IMR-90 (cell line): ENCODE results near the gene PISD. TPM values are rescaled to one million over a fixed set of nuclear protein-coding genes. Genes with fewer than 3 reads are reported as not detected.

Source experiments
- ATAC-seq: fragments of 200-7000 bp; cut with Tn5 transposase; 2 replicates; pipeline ENCODE4 v1.9.1; 2020; ENCODE audit warnings: low read depth, mild to moderate bottlenecking, moderate library complexity
- BruUV-seq: library from RNA; stranded (reverse); fragments of 400-500 nt; replicated peaks from 2 replicates; lab custom pipeline; 2021; lab: Mats Ljungman, UMichigan
- CTCF ChIA-PET: fragments of 300-600 bp; formaldehyde crosslinking; extraction: SDS; loops from one replicate; lab custom pipeline; 2021; ENCODE audit warnings: antibody characterized with exemption; lab: Yijun Ruan, JAX
- POLR2A ChIA-PET: fragments of 300-600 bp; sonication (Branson Sonifier 250); formaldehyde crosslinking; loops from one replicate; lab custom pipeline; 2022; ENCODE audit warnings: antibody characterized with exemption; ENCODE audit not compliant: unreplicated experiment; lab: Charles Lee
- DNase-seq: peaks from one replicate; pipeline ENCODE4 v3.0.0; 2013
- H2AFZ ChIP-seq: replicated peaks from 2 replicates; pipeline ENCODE3; 2013; ENCODE audit warnings: low read length, mild to moderate bottlenecking; ENCODE audit not compliant: poor library complexity
- H2AK5ac ChIP-seq: 2 replicates; pipeline ENCODE4 v1.6.1; 2013; ENCODE audit warnings: low read depth, low read length, inconsistent platforms
- H2AK9ac ChIP-seq: replicated peaks from 2 replicates; pipeline ENCODE3; 2013; ENCODE audit warnings: mild to moderate bottlenecking, low read depth, low read length, moderate library complexity; ENCODE audit not compliant: poor library complexity
- H2BK120ac ChIP-seq: 2 replicates; pipeline ENCODE4 v1.6.1; 2013; ENCODE audit warnings: low read depth, low read length, inconsistent platforms
- H2BK15ac ChIP-seq: 3 replicates; pipeline ENCODE4 v1.6.1; 2013; ENCODE audit warnings: low read depth, low read length, inconsistent platforms
- H2BK20ac ChIP-seq: 2 replicates; pipeline ENCODE4 v1.6.1; 2013; ENCODE audit warnings: low read depth, mild to moderate bottlenecking, inconsistent platforms, low read length, moderate library complexity
- H2BK5ac ChIP-seq: 2 replicates; pipeline ENCODE4 v1.6.1; 2013; ENCODE audit warnings: mild to moderate bottlenecking, low read depth, low read length, inconsistent platforms; ENCODE audit not compliant: poor library complexity, severe bottlenecking
- H3K14ac ChIP-seq: replicated peaks from 2 replicates; pipeline ENCODE4 v1.6.1; 2013; ENCODE audit warnings: low read depth, low read length, inconsistent platforms
- H3K18ac ChIP-seq: 2 replicates; pipeline ENCODE4 v1.6.1; 2013; ENCODE audit warnings: low read depth, low read length, control low read depth
- H3K23ac ChIP-seq: 2 replicates; pipeline ENCODE4 v1.6.1; 2013; ENCODE audit warnings: low read depth, low read length, inconsistent platforms
- H3K27ac ChIP-seq: 2 replicates; pipeline ENCODE4 v1.5.1; 2013; ENCODE audit warnings: mild to moderate bottlenecking, control low read depth, low read length; ENCODE audit not compliant: insufficient read depth
- H3K27me3 ChIP-seq: 2 replicates; pipeline ENCODE4 v1.6.1; 2013; ENCODE audit warnings: low read length; ENCODE audit not compliant: control insufficient read depth, insufficient read depth
- H3K36me3 ChIP-seq: 2 replicates; pipeline ENCODE4 v1.6.1; 2013; ENCODE audit warnings: low read length, mixed read lengths; ENCODE audit not compliant: control insufficient read depth, insufficient read depth
- H3K4ac ChIP-seq: 2 replicates; pipeline ENCODE4 v1.6.1; 2013; ENCODE audit warnings: low read depth, low read length, inconsistent platforms
- H3K4me1 ChIP-seq: 2 replicates; pipeline ENCODE4 v1.6.1; 2013; ENCODE audit warnings: low read length, mixed read lengths; ENCODE audit not compliant: control insufficient read depth, insufficient read depth
- H3K4me2 ChIP-seq: 2 replicates; pipeline ENCODE4 v1.6.1; 2013; ENCODE audit warnings: low read depth, mild to moderate bottlenecking, control low read depth, low read length, moderate library complexity
- H3K4me3 ChIP-seq: 2 replicates; pipeline ENCODE4 v1.5.1; 2013; ENCODE audit warnings: low read depth, mild to moderate bottlenecking, control low read depth, low read length, moderate library complexity; ENCODE audit not compliant: insufficient read depth
- H3K56ac ChIP-seq: 2 replicates; pipeline ENCODE4 v1.6.1; 2013; ENCODE audit warnings: low read length, inconsistent platforms; ENCODE audit not compliant: insufficient read depth; ENCODE audit errors: extremely low read depth
- H3K79me1 ChIP-seq, 2 experiments: 2 replicates each; pipeline ENCODE4 v1.6.1; 2013; ENCODE audit warnings: low read length in 2 of 2, inconsistent platforms in 1 of 2, low read depth in 1 of 2
- H3K9ac ChIP-seq: 2 replicates; pipeline ENCODE4 v1.6.1; 2013; ENCODE audit warnings: low read depth, low read length, control low read depth
- H3K9me1 ChIP-seq: 2 replicates; pipeline ENCODE4 v1.6.1; 2013; ENCODE audit warnings: low read length, inconsistent platforms; ENCODE audit not compliant: insufficient read depth
- H3K9me3 ChIP-seq: 2 replicates; pipeline ENCODE4 v1.6.1; 2013; ENCODE audit warnings: low read length; ENCODE audit not compliant: control insufficient read depth, insufficient read depth
- H4K20me1 ChIP-seq: 2 replicates; pipeline ENCODE4 v1.6.1; 2013; ENCODE audit warnings: low read length, inconsistent platforms; ENCODE audit not compliant: insufficient read depth
- H4K5ac ChIP-seq: 2 replicates; pipeline ENCODE4 v1.6.1; 2013; ENCODE audit warnings: mild to moderate bottlenecking, low read depth, low read length, control low read depth
- H4K8ac ChIP-seq, 2 experiments: 2 replicates each; pipeline ENCODE4 v1.6.1; 2013; ENCODE audit warnings: low read depth in 2 of 2, low read length in 2 of 2, control low read depth in 1 of 2, inconsistent platforms in 1 of 2
- H4K91ac ChIP-seq: 2 replicates; pipeline ENCODE4 v1.6.1; 2013; ENCODE audit warnings: low read depth, low read length, inconsistent platforms; ENCODE audit not compliant: insufficient read depth
- POLR2A ChIP-seq: IDR thresholded peaks from 2 replicates; pipeline ENCODE4 v1.6.1; 2012; ENCODE audit warnings: mild to moderate bottlenecking, low read depth, low read length
- WGBS, 2 experiments: methylation state at CpG; one replicate each; pipeline versions ENCODE4 v1.1.5 to v1.1.7; 2013; ENCODE audit warnings: missing lambda C conversion rate in 2 of 2; ENCODE audit not compliant: insufficient read length in 1 of 2; ENCODE audit errors: extremely low coverage in 2 of 2; 5-methylcytosine and 5-hydroxymethylcytosine counted together
- dilution Hi-C: fragments of 300-500 bp; cut with HindIII; formaldehyde crosslinking; loops from one replicate; pipeline ENCODE4 v1.14.3; 2018; ENCODE audit warnings: low sequenced_read_pairs; ENCODE audit not compliant: unreplicated experiment
- in situ Hi-C: fragments of 300-500 bp; cut with MboI; formaldehyde crosslinking; loops from 3 replicates; pipeline ENCODE4 v1.14.3; 2019; ENCODE audit warnings: low sequenced_read_pairs, inconsistent platforms, mixed read lengths
- intact Hi-C: fragments of 100-400 bp; cut with micrococcal nuclease; formaldehyde crosslinking; loops from 2 replicates; pipeline ENCODE4 v1.10.0; 2022
- polyA plus RNA-seq, 3 experiments: library from polyadenylated mRNA; depleted of rRNA; stranded (reverse); fragments of >200 nt; gene quantifications; 2 replicates each; pipeline ENCODE4 v1.2.3, GENCODE V29; 2012; ENCODE audit warnings: low replicate concordance in 1 of 3
- total RNA-seq: library from RNA; depleted of rRNA; stranded (reverse); fragments of >200 nt; gene quantifications from 2 replicates; pipeline ENCODE4 v1.2.3, GENCODE V29; 2012

The PISD gene
- total and polyA plus RNA-seq, 2 of the 4 experiments (the other 2 are of a cell fraction), result 34.1 to 48.8 TPM

DNA sequence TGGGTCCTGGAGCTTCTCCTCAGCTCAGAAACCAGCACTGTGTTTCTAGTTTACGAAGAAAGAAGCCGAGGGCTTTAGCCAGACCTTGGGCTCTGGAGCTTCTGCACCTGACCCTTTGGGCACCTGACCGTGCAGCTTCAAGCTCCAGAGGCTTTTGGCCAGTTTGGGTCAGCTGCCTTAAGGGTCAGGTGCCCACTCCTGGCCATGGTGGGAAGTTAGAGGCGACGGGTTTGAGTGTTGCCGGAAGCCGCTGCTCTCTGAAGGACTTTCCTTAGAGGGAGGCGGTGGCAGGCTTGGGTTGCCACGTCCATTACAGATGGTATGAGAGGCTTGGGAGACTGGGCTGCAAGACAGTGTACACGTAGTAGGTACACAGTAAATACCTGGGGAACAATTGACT is 52.3 kb downstream of the PISD start:
- H3K4ac ChIP-seq, result no peak overlapping the region
- H3K4me3 ChIP-seq, result no peak overlapping the region
- ChIA-PET POLR2A (no interaction called here), CTCF (interaction anchor here (0.7 kb wide), 1 partner anchor 53 kb away, joined by 3 read pairs; no protein-coding TSS in a partner anchor)
- no peak for ATAC-seq
- H2AFZ ChIP-seq, result no peak overlapping the region
- H3K9ac ChIP-seq, result no peak overlapping the region
- no peak overlapping the region for H3K56ac ChIP-seq
- intact Hi-C loops (no loop called here), dilution Hi-C loops (no loop called here), in situ Hi-C loops (no loop called here)
- no peak overlapping the region for H2BK20ac ChIP-seq
- peak overlapping the region; percentile 65; the same call in 1 of the 2 replicates for H2AK5ac ChIP-seq
- H3K9me3 ChIP-seq, result no peaks in the 10 kb centered on the region
- no peak overlapping the region for H3K23ac ChIP-seq
- no peaks in the 10 kb centered on the region for H4K20me1 ChIP-seq
- no peak for DNase-seq
- no peaks in the 10 kb centered on the region for H3K79me1 ChIP-seq
- no peak overlapping the region for H3K18ac ChIP-seq
- no peak overlapping the region for H3K14ac ChIP-seq
- no peak overlapping the region for H3K4me2 ChIP-seq
- H4K91ac ChIP-seq, result no peak overlapping the region
- H4K8ac ChIP-seq, result no peak overlapping the region
- peaks cover 8% of the 10 kb centered on the region; the same call in 1 of the 2 replicates for H3K4me1 ChIP-seq
- H3K27me3 ChIP-seq, result no peaks in the 10 kb centered on the region
- no peak overlapping the region for H2BK15ac ChIP-seq
- H3K36me3 ChIP-seq, result peaks cover 3% of the 10 kb centered on the region; the same call in 1 of the 2 replicates
- H2AK9ac ChIP-seq, result no peak overlapping the region
- peaks cover 6% of the 10 kb centered on the region; the same call in 1 of the 2 replicates for H3K9me1 ChIP-seq
- no peak overlapping the region for H2BK120ac ChIP-seq
- no peak overlapping the region for H4K5ac ChIP-seq
- H2BK5ac ChIP-seq, result no peak overlapping the region
- 90% methylated on average over 4 of the region's 10 CpGs; no CpG with 5 or more reads in 1 of the 2 experiments for WGBS, 2 experiments
- no peak for TF ChIP-seq POLR2A
- no peak overlapping the region for H3K27ac ChIP-seq
- BruUV-seq, result no TSS peak
